SKM-1 (cell line): ENCODE data around the gene ABCF3.

Experiments
- DNase-seq: peaks from one replicate; lab custom pipeline; 2025; ENCODE audit not compliant: unreplicated experiment; lab: John Stamatoyannopoulos, UW

The ABCF3 gene

DNA sequence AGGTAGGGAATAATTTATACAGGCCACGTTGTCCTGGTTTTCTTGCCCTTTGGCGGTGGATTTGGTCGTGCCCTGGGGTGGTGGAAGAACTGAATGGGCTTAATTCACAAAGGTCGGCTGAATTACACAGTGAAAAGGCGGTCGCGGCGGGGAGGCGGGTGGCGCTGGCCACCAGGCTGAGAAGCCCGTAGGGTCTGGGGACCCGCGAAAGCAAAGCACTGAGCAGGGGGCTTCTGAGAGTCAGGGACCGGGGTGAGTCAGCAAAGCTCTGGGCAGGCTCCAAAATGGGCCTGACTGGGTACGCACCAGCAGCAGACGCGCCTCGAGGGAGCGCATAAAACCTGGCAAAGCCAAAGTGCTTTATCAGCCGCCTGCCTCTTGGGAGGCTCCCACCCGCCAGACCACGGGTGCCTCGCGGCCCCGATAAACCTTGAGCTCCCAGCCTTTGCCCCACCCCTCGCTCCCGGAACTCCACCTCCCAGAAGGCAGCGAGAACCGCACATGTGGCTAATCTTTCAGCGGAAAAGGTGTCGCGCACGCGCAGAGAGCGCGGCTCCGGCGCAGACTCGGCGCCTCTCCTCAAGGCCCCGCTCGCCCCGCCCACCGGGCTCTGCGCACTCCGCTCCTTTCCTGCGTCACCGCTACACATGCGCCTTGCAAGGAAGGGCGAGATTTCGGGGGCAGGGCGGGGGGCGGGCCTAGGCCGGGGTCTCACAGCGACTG, 377 bp upstream of the ABCF3 start:
- peak; percentile 88 for DNase-seq

GRCh38 chr3:184186902-184187207, 856 bp downstream of the ABCF3 start:
- no peak for DNase-seq

DNA sequence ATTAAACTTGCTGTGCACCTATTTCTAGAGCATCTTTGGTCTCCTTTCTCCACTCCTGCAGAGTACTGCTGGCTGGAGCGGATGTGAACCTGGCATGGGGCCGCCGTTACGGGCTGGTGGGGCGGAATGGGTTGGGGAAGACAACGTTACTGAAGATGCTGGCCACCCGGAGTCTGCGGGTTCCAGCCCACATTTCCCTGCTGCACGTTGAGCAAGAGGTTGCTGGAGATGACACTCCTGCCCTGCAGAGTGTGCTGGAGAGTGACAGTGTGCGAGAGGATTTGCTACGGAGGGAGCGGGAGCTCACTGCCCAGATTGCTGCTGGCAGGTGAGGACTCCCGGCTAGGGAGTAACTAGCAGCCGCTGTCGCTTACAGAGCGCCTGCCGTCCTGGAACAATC, 2.1 kb downstream of the ABCF3 start:
- DNase-seq = no peak

DNA sequence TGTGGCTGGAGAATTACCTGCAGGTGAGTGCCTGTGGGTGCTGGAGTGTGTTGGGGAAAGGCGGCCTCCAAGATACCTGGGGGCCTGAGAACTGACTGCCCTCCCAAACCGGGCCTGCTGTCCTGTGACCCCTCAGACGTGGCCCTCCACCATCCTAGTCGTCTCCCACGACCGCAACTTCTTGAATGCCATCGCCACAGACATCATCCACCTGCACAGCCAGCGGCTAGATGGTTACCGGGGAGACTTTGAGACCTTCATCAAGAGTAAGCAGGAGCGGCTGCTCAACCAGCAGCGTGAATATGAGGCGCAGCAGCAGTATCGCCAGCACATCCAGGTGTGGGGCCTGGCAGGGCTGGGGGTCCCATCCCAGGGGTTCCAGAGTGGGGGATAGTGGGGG, 3.4 kb downstream of the ABCF3 start:
- no peak for DNase-seq

DNA sequence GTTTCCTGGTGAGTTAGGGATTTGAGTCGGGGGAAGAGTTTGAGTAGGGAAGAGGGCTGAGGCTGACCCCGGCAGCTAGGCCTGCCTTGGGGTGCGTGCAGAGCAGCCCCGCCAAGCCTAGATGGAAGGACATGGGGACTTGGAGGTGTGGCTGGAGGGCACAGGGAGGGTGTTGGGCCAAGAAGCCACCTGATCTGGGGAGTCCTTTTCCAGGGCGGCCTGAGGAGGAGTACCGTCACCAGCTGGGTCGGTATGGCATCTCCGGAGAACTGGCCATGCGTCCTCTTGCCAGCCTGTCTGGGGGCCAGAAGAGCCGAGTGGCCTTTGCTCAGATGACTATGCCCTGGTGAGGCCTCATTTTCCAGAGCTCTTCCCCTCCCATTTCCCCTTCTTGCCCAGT, 6.9 kb downstream of the ABCF3 start:
- no peak for DNase-seq

DNA sequence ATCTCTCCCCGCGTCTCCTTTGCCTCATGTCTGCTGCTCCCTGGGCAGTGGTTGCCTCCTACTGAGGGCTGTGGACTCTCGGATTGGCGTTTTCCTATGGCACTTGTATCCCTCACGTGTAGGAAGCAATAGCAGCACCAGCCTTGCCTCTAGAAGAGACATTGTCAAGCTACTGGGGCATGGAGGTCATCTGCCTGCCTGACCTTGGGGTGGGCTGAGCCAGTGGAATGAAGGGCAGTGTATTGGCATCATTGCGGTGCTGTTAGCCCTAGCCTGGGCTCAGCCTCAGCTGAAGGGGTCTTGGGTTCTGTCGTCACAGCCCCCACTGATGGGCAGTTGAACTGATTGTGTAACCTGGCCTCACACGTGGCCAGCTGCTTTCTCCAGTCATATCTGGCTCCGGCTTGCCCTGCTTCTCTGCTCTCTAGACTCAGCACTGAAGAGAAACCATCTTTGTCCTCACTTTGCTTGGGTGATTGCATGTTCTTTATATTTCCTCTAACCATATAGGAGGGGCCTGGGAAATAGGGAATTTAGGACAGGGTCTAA, 8.1 kb downstream of the ABCF3 start:
- no peak for DNase-seq

DNA sequence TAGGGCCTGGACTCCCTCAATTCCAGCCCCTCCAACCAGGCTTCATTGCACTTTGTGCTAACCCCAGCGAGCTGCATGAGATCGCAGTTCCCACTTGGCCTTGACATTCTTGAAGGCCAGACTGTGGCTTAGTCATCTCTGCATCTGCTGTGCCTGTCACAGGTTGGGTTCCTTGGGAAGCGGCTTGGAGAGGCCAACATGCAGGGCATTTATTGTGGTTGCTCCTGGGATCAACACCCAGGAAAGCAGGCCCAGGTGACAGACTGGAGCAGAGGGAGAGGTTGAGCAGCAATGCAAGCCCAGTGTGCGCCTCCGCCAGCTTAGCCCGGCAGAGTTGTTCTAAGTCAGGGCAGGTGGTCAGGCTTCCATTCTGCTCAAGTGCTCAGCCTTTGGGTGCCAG, 10.5 kb downstream of the ABCF3 start:
- no peak for DNase-seq

DNA sequence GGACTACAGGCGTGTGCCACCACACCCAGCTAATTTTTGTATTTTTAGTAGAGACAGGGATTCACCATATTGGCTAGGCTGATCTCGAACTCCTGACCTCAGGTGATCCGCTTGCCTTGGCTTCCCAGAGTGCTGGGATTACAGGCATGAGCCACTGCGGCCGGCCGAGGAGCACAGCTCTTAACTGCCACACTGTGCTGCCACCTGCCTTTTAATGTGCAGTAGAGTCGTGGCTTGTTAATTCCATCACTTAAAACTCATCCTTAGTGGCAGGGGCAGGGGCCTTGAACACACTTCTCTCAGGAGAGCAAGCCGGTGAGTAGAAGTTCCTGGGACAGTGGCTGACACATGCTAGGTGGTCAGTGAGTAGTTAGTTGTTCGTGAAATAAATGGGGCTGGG, 12.5 kb downstream of the ABCF3 start:
- no peak for DNase-seq

GRCh38 chr3:184200825-184201224, 14.8 kb downstream of the ABCF3 start:
- DNase-seq = no peak

DNA sequence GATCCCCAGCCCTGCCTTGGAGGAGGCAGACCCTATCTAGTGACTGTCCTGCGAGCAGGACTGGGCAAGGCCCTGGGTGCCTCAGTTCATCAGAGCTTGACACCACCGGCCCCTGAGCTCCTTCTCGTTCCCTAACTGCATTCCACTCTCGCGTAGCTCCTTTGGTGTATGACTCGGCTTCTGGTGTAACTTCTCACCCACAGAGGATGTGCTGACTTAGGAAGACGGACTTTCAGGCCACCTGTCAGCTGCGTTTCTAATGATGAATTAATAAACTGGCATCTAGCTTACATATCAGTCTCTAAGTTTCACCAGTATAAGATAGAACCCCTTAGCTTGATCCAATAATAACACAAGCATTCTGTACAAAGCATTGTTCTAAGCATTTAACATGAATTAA, 17.5 kb downstream of the ABCF3 start:
- no peak for DNase-seq

DNA sequence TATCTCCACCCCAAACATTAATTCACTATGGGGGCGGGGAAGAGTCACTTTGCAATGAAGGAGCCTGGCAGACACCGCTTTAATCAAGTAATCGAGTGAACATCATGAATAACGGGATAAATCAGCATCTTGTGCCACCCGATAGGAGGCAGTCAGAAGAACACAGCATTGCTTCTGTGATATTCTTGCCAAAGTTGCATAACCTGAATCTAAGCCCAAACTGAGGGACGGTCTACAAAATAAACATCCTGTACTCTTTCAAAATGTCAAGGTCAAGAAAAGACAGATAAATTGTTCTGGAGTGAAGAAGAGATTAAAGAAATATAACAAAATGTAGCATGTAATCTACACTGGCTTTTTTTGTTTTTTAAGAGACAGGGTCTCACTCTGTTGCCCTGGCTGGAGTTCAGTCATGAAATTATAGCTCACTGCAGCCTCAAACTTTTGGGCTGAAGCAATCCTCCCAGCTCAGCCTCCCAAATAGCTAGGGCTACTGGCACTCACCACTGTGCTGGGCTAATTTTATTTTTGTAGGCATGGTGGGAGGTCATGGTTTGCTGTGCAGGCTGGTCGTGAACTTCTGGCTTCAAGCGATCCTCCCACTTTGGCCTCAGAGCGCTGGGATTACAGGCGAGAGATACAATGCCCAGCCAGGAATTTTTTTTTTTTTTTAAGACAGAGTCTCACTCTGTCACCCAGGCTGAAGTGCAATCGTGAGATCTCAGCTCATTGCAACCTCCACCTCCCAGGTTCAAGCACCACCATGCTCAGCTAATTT, 23.3 kb downstream of the ABCF3 start:
- no peak for DNase-seq

DNA sequence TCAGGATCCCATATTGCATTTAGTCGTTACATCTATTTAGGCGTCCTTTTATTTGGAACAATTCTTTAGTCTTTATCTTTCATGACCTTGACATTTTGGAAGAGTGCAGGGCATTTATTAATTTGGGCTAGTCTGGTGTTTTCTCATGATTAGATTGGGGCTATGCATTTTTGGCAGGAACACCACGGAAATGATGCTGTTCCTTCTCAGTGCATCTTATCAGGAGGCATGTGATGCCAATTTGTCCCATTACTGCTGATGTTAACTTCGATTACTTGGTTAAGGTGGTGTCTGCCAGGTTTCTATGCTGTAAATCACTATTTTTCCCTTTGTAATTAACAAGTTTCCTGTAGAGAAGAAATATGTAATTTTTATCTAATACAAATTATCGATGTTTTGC, 25.3 kb downstream of the ABCF3 start:
- DNase-seq = no peak

DNA sequence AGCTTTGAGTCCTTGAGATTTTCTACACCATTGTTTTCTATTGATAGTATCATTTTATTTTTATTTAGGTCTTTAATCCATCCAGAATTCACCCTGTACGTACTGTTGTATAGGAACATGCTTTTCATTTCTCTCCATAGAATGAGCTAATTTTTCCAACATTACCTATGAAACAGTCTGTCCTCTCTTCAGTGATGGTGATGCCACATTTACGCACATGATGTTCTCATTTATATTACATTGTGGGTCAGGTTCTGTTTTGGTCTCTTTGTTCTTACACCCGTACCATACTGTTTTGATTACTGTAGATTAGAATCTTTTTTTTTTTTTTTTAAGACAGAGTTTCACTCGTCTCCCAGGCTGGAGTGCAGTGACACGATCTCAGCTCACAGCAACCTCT, 25.7 kb downstream of the ABCF3 start:
- DNase-seq = no peak

GRCh38 chr3:184218814-184219213, 32.8 kb downstream of the ABCF3 start:
- DNase-seq = no peak

DNA sequence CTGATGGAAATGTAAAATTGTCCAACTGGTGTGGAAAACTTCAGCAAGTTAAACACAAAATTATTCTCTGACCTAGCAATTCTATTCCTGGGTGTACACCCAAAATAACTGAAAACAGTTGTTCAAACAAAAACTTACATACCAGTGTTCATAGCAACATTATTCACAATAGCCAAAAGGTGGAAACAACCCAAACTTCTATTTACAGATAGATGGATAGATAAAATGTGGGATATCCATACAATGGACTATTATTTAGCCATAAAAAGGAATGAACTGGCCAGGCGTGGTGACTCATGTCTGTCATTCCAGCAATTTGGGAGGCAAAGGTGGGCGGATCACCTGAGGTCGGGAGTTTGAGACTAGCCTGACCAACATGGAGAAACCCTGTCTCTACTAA, 36.5 kb downstream of the ABCF3 start:
- DNase-seq = no peak

GRCh38 chr3:184223946-184224345, 37.9 kb downstream of the ABCF3 start:
- DNase-seq = no peak

DNA sequence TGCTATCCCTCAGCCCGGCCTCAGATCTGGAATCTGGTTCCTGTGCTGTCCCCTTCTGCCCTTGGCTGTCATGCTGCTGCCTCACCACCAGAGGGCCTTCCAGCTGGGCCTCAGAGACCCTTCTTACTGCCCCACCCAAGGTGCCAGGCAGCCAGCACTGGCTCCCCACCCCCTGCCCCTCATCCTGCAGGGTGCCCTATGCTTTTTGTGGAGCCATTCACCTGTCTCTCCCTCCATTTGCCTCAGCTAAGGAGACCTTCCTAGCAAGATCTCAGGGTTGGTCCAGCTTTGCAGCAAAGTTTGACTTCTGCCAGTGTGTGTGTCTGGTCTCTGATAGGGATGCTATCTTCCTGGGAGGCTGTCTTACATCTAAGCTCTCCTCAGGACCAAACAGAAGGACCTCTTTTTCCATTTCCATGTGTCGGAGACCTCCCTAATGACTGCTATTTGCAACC, 41.5 kb downstream of the ABCF3 start:
- DNase-seq = no peak

GRCh38 chr3:184228376-184229137, 42.6 kb downstream of the ABCF3 start:
- DNase-seq = no peak

DNA sequence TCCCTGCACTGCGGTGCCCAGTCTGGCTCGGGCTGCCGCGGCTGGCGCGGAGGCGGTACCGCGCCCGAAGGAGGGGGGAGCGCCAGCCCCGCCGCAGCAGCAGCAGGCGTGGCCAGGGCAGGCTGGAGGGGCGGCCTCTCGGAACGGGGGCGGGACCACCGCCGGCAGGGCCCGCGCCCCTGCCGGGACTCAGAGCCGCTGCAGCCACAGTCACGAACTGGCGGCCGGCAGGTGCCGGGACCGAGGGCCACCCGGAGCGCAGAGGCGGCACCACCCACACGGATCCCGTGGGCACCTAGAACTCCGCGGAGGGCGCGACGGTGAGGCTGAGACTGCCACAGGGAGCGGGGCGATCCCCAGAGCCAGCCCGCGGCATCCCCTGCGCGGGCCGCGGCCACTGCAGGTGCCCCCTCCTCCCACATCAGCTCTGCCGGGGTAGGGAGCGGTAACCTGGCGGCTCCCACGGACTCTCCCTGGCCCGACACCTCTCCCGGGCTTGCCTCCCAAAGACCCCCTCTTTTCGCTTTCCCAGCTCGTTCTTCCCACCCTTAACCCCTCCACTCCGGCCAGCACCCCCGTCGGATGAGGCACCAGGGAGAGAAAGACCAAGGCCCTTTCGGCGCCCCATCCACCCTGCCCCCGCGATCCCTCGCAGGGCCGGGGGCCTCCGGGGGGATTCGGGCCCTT, 43.5 kb downstream of the ABCF3 start, which contains the start of gene VWA5B2:
TSS of gene VWA5B2 (plus strand) at position 192 of the 687 bp plus-strand sequence. CDS start 944 bp downstream, outside the sequence.
- DNase-seq = no peak

DNA sequence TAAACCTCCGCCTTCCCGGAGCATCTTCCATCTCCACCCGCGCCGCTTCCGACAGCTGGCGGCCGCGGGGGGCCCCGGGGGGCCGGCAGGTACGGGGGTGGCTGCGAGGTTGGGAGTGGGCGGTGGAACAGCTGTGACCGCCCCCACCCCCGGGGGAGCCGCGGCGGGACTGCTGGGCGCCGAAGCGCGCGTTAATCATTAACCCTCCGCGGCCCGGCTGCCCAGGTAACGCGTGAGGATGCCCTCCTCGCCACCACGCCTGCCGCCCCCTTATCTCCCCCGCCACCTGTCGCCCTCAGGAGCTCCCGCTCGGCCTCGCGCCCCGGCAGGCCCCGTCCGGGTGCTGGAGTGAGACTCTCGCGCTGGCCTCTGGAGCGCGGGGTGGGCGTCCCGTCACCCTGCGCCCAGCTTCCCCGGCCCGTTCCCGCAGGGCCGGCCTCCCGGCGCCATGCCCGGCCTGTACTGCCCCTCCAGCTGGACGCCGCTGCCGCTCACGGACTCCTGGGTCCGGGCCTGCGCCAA, 44.1 kb downstream of the ABCF3 start:
- DNase-seq = no peak
